ENCODE data around the gene USP5. TPM values are rescaled to one million over a fixed set of nuclear protein-coding genes. Genes with fewer than 3 reads are reported as not detected.

The USP5 gene
- total and polyA plus RNA-seq, 7 donors = 25.4 to 51.5 (median 41.1) TPM

DNA sequence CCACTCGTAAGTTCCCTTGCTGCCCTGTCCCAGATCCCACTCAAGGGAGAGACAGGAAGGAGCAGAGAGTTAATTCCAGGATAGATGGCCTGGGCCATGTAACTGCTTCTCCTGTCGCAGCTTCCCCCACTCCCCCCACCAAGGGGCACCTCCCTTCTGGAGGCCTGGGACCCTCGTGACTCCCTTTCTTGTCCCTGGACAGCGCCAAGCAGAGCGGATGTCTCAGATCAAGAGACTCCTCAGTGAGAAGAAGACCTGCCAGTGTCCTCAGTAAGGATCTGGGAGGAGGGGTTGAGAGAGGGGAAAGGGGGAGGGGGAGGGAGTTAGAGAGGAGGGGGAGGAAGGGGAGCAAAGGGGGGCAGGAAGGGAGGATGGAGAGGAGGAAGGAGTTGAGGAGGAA lies 33.3 kb upstream of the USP5 start:
- no peaks in the 10 kb centered on the region for H3K27me3 ChIP-seq
- 90 to 93% methylated on average over 5 of the region's 5 CpGs for WGBS, 2 donors
- no peak overlapping the region for H3K4me3 ChIP-seq
- no peaks in the 10 kb centered on the region for H3K9me3 ChIP-seq
- TF ChIP-seq POLR2AphosphoS5 (IDR thresholded peaks at IDR 0.05) (no peak), EP300 (IDR thresholded peaks at IDR 0.05) (no peak), POLR2A (IDR thresholded peaks at IDR 0.05) (no peak)
- TF ChIP-seq, protein P1, sequence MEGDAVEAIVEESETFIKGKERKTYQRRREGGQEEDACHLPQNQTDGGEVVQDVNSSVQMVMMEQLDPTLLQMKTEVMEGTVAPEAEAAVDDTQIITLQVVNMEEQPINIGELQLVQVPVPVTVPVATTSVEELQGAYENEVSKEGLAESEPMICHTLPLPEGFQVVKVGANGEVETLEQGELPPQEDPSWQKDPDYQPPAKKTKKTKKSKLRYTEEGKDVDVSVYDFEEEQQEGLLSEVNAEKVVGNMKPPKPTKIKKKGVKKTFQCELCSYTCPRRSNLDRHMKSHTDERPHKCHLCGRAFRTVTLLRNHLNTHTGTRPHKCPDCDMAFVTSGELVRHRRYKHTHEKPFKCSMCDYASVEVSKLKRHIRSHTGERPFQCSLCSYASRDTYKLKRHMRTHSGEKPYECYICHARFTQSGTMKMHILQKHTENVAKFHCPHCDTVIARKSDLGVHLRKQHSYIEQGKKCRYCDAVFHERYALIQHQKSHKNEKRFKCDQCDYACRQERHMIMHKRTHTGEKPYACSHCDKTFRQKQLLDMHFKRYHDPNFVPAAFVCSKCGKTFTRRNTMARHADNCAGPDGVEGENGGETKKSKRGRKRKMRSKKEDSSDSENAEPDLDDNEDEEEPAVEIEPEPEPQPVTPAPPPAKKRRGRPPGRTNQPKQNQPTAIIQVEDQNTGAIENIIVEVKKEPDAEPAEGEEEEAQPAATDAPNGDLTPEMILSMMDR (IDR thresholded peaks at IDR 0.05) = no peak
- peaks cover 0 to 18% (median 15%) of the 10 kb centered on the region in 4 donors for H3K4me1 ChIP-seq
- no peak overlapping the region for H3K27ac ChIP-seq
- intact Hi-C loops (cut with DNase I) = no loop called here
- H3K36me3 ChIP-seq = no peaks in the 10 kb centered on the region
- DNase-seq = no peak

DNA sequence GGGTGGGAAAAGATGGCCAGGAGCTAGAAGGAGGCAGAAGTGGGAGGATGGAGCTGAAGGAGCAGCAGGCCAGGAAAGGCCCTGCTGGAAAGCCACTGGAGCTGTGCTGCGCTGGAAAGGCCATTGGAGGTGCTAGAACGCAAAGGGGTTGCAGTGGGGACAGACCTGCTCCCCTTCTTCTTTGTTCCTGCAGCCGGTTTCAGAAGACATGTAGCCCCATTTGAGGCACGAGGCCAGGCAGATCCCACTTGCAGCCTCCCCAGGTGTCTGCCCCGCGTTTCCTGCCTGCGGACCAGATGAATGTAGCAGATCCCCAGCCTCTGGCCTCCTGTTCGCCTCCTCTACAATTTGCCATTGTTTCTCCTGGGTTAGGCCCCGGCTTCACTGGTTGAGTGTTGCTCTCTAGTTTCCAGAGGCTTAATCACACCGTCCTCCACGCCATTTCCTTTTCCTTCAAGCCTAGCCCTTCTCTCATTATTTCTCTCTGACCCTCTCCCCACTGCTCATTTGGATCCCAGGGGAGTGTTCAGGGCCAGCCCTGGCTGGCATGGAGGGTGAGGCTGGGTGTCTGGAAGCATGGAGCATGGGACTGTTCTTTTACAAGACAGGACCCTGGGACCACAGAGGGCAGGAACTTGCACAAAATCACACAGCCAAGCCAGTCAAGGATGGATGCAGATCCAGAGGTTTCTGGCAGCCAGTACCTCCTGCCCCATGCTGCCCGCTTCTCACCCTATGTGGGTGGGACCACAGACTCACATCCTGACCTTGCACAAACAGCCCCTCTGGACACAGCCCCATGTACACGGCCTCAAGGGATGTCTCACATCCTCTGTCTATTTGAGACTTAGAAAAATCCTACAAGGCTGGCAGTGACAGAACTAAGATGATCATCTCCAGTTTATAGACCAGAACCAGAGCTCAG lies 32.6 kb upstream of the USP5 start:
- no peaks in the 10 kb centered on the region for H3K9me3 ChIP-seq
- intact Hi-C loops (cut with DNase I) = no loop called here
- H3K4me3 ChIP-seq = no peak overlapping the region
- no peak for TF ChIP-seq POLR2A (IDR thresholded peaks at IDR 0.05)
- no peak for TF ChIP-seq EP300 (IDR thresholded peaks at IDR 0.05)
- no peak for TF ChIP-seq POLR2AphosphoS5 (IDR thresholded peaks at IDR 0.05)
- TF ChIP-seq, protein P1 (IDR thresholded peaks at IDR 0.05) = no peak
- H3K36me3 ChIP-seq = no peaks in the 10 kb centered on the region
- no peak for DNase-seq
- H3K27ac ChIP-seq = no peak overlapping the region
- peaks cover 0 to 18% (median 15%) of the 10 kb centered on the region in 4 donors for H3K4me1 ChIP-seq
- H3K27me3 ChIP-seq = no peaks in the 10 kb centered on the region
- 88 to 91% methylated on average over 13 of the region's 13 CpGs for WGBS, 2 donors

DNA sequence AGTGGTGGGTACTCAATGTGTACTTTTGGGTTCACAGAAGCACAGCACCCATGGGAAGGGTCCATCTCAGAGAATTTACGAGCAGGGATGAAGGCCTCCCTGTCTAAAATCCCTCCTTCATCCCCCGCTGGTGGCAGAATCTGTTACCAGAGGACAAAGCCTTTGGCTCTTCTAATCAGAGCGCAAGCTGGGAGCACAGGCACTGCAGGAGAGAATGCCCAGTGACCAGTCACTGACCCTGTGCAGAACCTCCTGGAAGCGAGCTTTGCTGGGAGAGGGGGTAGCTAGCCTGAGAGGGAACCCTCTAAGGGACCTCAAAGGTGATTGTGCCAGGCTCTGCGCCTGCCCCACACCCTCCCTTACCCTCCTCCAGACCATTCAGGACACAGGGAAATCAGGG lies 31.8 kb upstream of the USP5 start:
- H3K9me3 ChIP-seq = no peaks in the 10 kb centered on the region
- TF ChIP-seq POLR2A (IDR thresholded peaks at IDR 0.05) = no peak
- TF ChIP-seq EP300 (IDR thresholded peaks at IDR 0.05) = no peak
- TF ChIP-seq POLR2AphosphoS5 (IDR thresholded peaks at IDR 0.05) = no peak
- TF ChIP-seq, protein P1 (IDR thresholded peaks at IDR 0.05) = no peak
- peaks cover 0 to 21% (median 17%) of the 10 kb centered on the region in 4 donors for H3K4me1 ChIP-seq
- DNase-seq = no peak
- intact Hi-C loops (cut with DNase I) = no loop called here
- no peaks in the 10 kb centered on the region for H3K27me3 ChIP-seq
- no peak overlapping the region for H3K27ac ChIP-seq
- no peaks in the 10 kb centered on the region for H3K36me3 ChIP-seq
- no peak overlapping the region for H3K4me3 ChIP-seq
- WGBS, 2 donors = 80 to 89% methylated on average over 5 of the region's 5 CpGs

DNA sequence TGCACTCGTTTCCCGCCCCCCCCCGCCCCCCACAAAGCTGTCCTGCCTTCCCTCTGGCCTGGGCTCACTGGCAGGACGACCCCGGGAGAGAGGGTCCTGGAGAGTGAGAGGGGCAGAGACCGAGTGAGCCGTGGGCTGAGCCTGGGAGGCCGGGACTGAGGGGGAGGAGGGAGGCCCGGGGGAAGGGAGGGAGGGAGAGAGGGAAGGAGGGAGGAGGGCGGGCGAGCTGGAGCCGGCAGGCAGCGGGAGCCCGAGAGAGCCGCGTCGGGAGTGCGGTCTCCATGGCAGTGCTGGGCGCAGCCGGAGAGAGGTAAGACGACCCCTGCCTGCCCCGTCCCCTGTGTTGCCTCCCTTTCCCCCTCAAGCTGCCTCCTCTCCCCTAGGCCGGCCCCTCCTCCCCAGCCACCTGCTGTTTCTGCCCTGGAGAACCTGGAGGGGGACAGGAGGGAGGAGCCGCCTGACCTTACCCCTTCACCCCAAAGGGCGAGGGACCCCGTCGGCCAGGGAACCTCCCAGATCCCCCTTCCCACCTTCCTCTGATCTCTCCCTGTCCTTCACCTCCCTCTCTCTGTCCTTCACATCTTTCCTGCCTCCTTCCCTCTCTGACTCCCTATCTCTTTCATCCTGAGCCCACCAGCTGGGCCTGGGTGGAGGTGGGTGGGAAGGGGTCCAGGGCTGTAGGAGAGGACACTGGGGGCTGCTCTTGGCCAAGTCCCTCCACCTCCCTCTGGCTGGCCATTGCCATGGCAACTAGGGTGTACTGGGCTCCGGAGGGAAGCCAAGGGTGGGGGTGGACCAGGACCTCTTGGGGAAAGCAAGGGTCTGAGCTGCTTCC lies 30.1 kb upstream of the USP5 start, which contains the start of gene GPR162:
TSS of gene GPR162 (plus strand) at position 231 of the 835 bp plus-strand sequence. CDS start 2,078 bp downstream, outside the sequence.
- H3K27me3 ChIP-seq = no peaks in the 10 kb centered on the region
- intact Hi-C loops (cut with DNase I) = no loop called here
- H3K4me1 ChIP-seq = peaks cover 0 to 31% (median 26%) of the 10 kb centered on the region in 4 donors
- DNase-seq = peak; percentile 88
- peak within 1 kb of the TSS; percentile 55 to 75 (median 66) for H3K27ac ChIP-seq
- TF ChIP-seq POLR2A (IDR thresholded peaks at IDR 0.05) (no peak), EP300 (IDR thresholded peaks at IDR 0.05) (no peak), POLR2AphosphoS5 (IDR thresholded peaks at IDR 0.05) (no peak)
- TF ChIP-seq, protein P1 (IDR thresholded peaks at IDR 0.05) = no peak
- no peaks in the 10 kb centered on the region for H3K9me3 ChIP-seq
- H3K36me3 ChIP-seq = no peaks in the 10 kb centered on the region
- 2 to 3% methylated on average over 28 of the region's 28 CpGs for WGBS, 2 donors
- H3K4me3 ChIP-seq = peak within 1 kb of the TSS; percentile 45 to 58 (median 52)
